NCI-H2196 (cell line): Measurements from ENCODE around the gene ADGRD1.

Experiments
- DNase-seq: peaks from one replicate; lab custom pipeline; 2025; ENCODE audit not compliant: unreplicated experiment; lab: John Stamatoyannopoulos, UW

Gene ADGRD1

DNA sequence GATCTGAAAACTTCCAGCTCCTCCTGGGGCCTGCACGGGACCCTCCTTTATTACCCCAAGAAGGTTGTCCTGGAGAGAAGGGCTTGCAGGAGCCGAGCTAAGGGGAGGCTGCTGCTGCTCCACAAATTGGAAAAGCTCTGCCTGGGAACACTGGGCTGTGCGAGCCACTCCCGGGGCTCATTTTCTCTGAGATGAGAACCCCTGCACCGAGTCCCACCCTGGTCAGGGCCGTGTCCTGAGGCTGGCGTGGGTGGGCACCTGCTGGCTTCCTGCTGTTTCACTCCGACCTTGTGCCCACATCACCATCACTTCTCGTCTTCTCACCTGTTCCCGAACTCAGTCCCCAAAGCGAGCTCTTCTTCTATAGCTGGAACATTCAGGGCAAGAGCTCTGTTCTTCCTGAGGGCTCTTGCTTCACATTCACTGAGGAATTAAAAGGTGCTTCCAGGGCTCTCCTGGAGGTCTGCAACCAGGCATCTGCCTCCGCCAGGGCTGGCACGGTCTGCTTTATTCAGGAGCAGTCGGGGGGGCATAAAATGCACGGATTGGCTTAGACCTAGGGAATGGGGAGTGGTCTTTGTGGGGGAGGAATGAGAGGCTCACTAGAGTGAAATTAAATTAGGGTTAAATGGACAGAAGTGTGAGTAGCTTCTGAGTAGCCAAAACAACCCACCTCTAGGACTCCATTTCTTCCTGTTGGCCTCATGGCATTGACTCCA lies 98.5 kb downstream of the ADGRD1 start:
- no peak for DNase-seq

GRCh38 chr12:131052929-131053328 lies 99.2 kb downstream of the ADGRD1 start:
- no peak for DNase-seq

GRCh38 chr12:131053567-131053966 lies 99.9 kb downstream of the ADGRD1 start:
- DNase-seq: no peak

DNA sequence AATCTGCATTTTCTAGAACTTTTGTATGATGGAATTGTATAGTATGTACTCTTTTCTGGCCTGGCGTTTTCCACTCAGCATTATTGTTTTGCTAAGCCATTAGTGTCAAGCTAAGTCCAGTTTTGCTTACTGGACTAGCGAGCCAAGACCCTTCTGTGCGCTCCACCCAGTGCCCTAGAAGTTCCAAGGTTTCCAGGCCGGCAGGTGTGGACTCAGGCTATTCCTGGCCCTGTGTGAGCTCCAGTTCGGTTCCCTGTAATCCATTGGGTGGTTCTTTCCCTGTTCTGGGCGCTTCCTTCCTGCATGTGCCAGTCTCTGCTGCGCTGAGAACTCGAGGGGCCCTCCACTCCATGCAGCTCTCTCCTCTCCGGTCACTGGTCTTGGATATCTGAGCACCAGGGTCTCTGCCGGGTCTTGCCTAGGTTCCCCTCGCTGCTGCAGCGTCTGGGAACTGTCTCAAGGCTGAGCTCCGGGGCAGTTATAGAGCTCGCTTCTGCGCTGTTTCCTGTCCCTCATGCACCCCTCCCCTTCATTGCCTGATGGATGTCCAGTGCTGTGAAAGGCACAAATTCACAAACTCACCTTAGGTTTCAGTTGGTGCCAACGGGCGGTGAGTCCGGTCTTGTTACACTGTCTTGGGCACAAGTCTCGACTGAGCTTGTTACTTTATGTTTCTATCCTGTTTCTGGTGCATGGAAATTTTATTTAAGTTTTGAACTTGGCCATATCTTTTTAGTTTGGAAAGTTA lies 100.8 kb downstream of the ADGRD1 start:
- DNase-seq: no peak

GRCh38 chr12:131055093-131055465 lies 101.4 kb downstream of the ADGRD1 start:
- no peak for DNase-seq

GRCh38 chr12:131055596-131056233 lies 102.0 kb downstream of the ADGRD1 start:
- no peak for DNase-seq

- DNase-seq: no peak
These were observed 102.9 kb downstream of the ADGRD1 start for GRCh38 chr12:131056626-131057025.

- DNase-seq: no peak
These were observed 103.6 kb downstream of the ADGRD1 start for GRCh38 chr12:131057211-131057721.

DNA sequence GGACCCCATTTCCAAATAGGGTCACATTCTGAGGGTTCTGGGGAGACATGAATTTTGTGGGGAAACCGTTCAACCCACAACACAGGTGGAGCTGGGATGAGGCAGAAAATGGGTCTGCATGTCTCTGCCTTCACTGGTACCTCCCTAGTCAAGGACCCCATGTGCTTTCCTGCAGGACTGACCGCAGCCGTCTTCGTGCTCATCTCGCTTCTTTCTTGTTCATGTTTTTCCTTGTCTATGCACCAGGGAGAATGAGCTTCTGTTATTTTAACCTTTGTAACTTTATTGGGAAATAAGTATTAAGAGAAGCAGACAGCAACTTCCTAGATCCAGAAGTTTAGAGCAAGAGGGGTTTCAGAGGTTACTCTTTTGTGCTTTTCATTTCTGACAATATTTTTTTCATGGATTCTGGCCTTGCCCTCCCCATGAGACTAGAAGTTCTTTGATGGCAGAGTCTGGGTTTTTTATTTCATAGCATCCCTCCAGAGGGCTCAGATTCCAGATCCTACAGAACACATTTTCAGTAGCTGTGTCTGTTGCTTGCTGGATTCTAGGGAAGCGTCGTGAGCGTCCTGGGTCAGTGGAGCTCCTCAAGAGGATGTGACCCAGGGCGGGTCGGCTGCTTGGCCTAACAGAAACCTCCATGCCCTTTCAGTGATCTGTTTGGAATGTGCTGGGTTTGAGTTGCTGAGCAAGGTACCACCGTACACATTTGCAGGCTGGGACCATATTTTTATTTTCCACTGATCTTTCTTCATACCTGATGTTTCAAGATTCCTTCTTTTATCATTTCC lies 104.2 kb downstream of the ADGRD1 start:
- no peak for DNase-seq

GRCh38 chr12:131058700-131059099 lies 105.0 kb downstream of the ADGRD1 start:
- no peak for DNase-seq

DNA sequence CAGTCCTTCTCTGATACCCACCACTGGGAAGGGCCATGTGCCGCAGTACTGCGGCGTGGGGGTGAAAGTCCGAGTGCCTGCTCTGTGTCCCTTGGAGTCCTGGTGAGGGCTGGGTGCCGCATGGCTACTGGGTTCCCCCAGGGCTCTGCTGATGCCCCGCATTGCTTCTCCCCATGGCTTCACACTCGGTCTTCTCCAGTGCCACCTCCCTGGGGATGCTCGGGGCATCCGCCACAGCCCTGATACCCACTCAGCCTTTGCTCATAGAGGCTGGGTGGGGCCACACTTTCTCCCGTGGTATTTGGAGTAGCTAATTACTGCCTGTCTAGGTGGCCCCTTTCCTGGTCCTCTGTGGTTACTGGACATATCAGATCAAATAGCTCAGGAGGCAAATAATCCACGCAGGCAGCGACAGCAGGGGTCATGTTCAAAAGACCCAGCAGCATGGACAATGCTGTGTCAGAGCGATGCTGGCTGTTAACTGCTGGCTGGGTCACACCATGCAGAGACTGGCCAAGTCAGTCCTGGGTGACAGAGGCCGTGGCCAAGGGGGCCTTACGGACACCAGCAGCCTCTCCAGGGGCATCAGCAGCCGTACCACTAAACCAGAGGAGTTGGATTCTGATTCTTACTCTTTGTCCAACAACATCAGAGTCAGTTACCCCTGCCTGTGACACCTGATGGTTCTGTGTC lies 106.5 kb downstream of the ADGRD1 start:
- no peak for DNase-seq

DNA sequence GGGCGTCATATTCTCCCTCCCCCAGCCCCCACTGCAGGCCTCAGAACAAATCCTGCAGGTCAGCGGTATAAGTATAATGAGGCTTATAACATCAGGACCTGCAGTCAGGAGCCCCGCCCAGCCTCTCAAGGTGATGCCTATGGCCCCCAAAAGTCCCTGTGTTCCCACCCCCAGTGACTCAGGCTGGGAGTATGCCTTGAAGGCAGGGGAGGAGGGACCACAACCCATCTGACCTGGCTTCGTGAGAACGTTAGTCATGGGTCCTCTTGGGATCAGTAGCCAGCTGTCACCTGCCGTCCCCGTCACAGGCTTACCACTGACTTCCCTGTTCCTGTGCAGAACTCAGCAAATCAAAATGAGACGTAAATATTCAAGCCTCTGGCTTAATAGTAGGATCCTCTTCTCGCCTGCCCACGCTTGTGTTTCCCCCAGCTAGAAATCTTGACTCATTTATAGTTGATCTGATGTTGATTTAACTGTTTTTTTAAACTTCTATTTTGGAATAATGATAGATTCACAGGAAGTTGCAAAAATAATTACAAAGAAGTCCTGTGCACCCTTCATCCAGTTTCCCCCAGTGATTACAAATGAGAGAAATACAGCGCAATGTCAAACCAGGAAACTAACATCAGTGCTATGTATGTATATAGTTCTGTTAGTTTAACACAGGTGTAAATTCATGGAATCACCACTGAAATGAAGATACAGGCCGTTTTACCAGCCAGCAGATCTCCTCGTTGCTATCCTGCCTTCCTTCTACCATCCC lies 107.5 kb downstream of the ADGRD1 start:
- DNase-seq: no peak

GRCh38 chr12:131063413-131063812 lies 109.7 kb downstream of the ADGRD1 start:
- no peak for DNase-seq

DNA sequence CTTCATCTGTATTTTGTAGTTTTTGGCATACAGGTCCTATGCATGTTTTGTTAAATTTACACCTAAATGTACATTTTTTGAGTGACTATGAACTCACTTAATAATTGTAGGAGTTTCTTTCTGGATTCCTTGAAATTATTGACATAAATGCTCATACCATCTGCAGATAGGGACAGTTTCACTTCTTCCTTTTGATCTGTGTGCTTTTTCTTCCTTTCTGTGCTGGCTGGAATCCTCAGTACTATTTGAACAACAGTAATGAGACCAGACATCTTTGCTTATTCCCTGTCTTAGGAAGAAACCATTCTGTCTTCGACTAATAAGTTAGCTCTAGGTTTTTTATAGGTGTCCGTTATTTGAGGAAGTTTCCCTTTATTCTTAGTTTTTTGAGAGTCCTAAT lies 110.3 kb downstream of the ADGRD1 start:
- no peak for DNase-seq

DNA sequence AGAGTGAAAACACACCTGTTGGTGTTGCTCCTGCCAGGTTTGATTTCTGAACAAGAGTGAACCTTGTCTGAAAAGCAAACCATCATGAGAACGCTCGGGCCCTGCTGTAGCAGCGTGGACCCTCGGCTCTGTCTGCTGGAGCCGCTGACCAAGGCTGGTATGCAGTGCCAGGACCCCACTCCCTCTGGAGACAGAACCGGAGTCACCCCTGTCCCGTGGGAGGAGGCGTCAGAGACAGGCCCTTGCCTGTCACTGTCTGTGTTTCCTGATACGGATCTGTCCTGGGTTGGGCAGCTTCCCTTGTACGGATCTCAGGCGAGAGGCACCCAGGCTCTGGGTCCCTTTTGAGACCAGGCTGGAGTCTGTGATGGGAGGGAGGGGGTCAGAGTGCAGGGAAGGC lies 111.6 kb downstream of the ADGRD1 start:
- no peak for DNase-seq

- DNase-seq: no peak
These were observed 112.1 kb downstream of the ADGRD1 start for GRCh38 chr12:131065801-131066200.

GRCh38 chr12:131066207-131066885 lies 112.6 kb downstream of the ADGRD1 start:
- DNase-seq: no peak

- no peak for DNase-seq
These were observed 113.3 kb downstream of the ADGRD1 start for GRCh38 chr12:131066886-131067490.
